DMS79 treated with DMSO at 0.1 percent for 48 hours (cell line): ENCODE results near the gene BAZ1A.

Experiments used
- DNase-seq: peaks from one replicate; lab custom pipeline; 2025; lab: John Stamatoyannopoulos, UW

Gene BAZ1A

DNA sequence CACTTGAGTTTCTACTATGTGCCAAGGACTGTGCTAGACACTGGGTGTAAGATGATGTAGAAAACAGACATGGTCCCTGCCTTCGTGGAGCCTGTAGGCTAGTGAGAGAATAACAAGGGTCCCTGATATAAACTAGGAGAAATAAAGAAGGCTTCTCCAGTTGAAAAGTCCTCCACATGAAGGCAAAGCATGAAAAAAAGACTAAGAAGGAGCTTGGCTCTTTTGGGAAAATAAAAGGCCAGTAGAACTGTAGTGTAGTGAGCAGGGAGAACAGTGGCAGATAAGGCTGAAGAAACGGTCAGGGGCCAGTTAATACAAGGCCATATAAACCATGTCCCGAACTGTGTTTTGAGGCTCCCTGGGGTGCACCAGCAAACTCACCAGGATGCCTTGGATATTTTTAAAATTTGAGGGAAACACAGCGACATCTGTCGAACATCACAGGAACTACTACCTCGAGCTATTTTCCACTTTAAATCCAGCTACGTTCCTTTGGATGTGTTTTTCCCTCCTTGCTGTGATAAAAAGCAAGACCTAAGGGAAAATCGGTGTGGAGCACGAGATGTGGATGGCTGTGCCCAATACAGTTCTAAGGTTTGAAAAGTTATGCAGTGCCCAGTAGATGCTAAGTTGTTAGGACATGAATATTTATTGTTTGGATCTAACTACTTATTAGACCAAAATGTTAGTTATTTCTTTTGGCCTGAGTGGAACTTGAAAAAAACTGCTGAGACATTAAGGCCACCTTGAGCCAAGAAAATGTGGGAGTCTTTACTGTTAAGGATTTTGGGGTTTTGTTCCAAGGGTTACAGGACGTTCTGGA is 152.2 kb downstream of the BAZ1A start:
- peak; percentile 89 for DNase-seq

DNA sequence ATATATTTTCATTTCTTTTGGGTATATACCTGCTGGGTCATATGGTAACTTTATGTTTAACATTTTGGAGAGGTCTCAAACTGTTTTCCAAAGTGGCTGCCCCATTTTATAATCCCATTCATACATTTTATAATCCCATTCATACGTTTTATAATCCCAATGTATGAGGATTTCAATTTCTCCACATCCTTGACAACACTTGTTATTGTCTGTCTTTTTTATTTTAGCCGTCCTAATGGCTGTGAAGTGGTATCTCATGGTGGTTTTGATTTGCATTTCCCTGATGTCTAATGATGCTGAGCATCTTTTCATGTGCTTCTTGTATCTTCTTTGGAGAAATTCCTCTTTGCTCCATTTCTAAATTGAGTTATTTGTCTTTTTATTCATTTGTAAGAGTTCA is 154.0 kb downstream of the BAZ1A start:
- no peak for DNase-seq

DNA sequence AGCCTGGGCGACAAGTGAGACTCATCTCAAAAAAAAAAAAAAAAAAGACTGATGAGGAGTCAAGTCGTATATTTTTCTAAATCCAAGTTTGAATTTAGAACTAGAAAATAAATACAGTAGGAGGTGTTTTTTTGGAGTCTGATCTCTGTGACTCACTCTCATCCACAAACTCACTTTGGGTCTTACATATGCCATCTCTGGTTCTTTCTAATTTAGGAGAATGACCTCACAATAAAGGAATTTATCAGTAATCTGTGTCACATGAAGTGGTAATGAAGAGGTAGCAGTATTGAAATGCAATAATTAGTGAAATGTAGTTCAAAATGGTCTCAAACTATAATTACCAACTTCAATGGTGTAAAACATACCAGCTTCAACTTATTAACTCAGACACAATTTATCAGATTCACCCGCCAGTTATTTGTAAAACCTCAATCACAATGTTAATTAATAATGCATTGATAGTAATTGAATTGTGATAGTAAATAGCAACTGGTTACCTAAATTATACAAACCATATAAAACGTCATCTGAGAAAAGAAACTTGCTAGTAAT is 156.3 kb downstream of the BAZ1A start:
- no peak for DNase-seq

DNA sequence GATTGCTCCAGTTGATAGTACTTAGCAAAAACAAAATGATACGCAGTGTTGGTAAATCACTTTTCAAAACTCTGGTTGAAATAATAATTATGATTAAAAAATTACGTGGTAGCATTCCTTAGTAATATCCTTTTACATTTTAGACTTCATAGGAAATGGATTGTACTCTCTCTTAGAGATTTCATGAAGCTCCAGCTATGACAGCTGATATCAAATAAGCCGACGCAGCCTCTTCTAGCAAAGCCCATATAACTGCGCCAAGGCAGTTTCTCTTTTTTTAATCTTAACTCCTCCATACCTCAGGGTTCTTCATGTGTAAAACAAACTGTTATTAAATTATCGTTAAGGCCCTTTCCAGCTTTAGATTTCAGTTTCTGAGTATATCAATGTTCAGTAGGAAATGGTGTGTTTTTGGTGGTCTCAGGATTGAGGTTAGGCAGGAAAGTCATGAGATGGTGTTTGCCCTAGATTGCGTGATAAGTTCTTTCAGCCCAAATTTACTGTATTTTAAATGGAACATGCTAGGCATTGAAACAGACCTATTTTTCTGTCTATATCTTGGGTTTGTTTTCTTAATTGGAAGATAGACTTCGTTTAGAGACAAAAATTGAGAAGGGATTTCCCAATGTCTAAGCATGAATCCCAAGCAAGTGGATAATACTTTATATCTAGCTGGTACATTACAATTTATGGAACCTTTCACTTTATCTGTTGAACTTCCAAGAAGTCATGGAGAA is 159.9 kb downstream of the BAZ1A start:
- DNase-seq: peak; percentile 80

DNA sequence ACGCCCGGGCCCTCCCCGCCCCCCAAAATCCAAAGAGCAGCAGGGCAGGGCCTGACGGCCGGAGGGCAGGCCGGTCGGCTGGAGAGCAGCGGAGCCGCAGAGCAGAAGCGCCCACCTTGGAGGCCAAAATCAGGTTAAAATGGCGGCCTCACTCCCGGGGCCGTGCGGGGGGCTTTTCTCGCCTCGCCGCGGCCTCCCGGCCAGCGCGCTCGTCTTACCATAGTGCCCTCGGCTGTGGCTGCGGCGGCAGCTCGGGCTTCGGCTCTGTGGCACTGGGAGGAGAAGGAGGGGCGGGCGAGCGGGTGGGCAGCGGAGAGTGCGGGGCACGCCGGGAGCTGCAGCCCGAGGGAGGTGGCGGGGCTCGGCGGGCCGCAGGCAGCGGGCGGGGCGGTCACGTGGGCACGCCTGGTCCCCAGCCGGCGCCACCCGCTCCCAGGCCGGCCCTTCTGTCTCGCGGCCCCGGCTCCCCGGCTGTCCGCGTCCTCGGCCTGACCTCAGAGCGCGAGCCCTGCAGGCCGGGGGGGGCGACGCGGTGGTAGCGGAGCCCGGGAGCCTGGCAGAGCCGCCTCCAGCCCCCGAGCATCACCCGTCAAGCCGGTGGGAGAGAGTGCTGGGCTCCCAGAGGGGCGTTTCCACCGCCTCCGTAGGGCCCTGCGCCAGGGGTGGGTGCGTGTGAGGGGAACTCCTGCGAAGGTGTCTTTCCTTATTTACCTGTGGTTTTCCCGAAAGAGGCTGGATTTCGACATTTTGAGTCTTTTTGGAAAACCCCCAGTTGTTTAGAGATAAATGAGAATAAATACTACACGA is 160.6 kb downstream of the BAZ1A start, which contains the start of gene CFL2:
CFL2 (minus strand) TSS at position 274 of the 807 bp plus-strand sequence; CDS start at position 221, 53 bp downstream.
- DNase-seq: peak; percentile 93

DNA sequence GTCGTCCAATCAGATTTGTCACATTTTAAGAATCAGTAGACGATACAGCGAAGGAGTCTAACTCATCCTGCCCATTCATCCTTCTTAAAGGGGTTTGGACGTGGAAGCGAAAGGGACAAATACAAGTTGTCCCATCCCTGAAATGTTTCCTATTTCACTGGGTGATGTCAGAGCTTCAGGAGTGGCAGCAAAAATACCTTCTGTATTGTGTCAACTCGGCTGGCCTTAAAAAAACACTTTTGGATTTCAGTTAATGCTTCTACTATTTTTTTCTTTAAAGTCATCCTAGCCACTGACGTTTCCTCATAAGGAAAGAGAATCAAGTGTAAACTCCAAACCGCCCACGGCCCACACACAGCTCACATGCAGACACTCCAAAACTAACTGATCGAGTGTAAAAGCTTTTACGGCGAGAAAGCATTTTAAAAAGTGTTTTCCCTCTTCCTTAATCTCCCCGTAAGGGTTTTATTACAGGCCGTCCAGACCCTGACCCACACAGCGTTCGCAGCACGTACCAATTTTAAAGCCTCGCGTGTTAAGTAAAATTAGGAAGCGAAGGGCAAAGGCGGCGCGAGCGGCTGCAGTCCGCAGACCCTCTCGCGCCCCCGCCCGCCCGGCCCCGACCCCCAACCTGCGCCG is 161.4 kb downstream of the BAZ1A start:
- peak; percentile 90 for DNase-seq

DNA sequence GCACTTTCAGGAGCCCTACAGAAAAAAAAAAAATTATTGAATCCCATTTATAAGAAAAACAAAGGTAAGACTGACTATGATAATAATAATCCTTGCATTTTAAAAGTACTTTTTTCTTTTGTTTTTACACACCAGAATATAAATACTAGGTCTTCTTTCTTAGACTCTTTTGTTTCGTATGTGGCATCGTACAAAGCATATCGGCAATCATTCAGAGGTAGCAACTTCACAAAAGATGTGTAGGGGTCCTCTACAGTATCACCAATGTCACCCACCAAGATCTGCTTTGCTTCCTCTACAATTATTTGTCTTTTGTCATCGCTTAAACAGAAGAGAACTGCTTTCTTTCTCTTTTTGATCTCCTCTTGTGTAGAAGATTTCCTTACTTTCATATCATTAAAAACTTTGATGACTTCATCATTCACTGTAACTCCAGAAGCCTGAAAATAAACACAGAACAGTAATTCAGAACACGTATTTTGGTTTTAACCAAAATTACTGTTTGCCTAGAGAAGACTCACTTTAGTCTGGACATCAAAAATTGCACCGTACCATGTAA is 162.0 kb downstream of the BAZ1A start:
- no peak for DNase-seq

DNA sequence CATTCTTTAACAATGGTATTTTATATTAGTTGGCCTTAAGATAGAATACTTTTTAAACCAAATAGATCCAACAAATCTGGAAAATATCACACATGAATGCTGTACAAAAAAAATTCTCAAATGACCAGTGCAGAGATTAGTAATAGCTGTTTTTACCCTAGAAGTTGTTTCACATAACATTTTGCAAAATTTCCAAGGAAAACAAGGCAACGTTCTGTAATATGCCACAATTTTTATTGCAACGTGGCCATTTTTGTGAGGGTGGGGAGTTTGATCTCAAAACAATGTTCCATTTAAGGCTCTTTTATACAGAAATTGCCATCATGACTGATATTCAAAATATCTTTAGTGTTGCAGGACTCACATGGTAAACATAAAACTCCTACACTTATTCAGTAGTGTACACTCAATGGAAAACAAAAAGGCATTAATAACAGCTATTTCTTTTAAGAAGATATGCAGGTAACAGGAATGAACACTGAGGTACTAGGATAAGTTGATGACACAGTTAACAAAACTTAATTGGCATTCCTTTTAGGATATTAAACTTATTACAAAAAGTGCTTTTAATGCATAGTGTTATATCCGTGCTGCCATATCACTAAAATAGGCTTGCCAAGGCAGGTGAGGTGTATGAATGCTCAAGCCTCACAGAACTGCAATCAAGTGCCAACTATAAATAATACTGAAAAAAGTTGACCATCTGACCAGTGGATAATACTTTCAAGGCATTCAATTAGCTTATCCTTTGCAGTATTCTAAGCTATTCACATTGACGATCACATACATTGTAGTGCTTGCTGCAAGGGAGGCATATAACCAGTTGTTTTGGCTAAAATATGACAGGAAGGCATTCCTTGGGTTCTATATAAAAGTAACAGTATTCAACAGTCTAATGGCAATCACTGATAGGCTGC is 163.1 kb downstream of the BAZ1A start:
- DNase-seq: no peak

DNA sequence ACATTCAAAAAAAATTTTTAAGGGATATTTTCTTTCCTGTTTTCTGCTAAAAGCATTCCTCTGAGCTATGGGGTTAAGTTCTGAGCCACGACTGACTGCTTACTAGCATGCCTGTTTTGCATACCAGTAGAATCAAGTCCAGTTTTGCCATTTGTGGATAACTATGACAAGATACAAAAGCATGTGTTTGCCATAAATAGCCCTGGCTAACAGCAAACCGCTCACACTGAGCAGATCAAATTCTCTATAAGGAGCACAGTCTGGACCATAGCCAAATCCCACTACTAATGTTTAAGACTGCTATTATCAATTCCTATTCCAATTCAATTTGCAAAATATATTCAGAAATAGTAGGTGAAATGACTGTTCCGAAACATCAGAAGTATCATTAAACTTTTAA is 164.0 kb downstream of the BAZ1A start:
- DNase-seq: no peak

DNA sequence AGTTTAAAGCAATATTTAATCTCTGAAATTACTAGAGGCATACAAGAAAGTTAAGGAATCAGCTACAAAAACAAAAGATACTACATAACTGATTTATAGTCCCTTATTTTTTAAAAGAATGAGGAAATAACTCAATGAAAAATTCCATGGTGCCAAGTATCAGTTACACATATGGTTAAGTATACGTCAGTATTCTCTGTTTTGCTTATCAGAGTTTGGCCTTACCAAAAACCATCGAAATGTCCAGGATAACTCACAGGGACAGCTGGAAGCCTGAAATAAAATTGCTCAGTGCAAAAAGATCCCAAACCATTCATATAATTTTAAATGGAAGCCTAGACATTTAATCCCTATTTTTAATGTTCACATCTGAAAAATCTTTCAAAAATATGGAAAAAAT is 164.4 kb downstream of the BAZ1A start:
- DNase-seq: no peak

DNA sequence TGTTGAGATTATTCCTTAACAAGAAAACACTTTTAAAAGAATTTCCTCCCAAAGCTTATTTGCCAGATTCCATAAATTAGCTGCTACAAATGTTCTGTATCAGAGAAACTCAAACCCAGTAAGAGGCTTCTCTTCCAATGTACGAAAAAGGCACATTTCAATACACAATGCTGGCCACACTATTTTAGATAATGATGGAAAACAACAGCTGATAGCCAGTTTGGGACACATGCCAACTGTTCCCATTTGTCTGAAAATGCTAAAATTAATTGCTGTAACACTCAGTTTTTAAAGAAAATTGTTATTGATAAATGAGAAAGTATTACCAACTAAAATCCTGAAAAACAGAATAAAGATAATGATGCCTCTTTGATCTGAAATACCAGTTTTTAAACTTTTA is 165.2 kb downstream of the BAZ1A start:
- DNase-seq: no peak

DNA sequence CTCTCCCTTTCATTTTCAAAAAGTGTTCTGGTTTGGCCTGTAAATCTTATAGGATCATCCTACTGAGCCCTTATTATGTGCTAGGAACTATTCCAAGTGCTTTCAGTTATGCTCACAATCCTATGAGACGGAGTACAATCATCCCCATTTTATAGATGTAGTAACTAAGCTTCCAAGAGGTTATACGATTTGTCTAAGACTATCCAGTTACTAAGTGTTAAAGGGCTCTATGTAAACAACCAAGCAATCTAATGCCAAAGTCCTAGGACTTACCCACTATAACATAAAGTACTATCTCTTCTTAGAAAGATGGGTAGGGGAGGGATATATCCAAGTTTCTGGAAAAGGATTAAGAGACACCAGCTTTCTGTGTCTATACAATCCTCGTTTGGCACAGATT is 167.4 kb downstream of the BAZ1A start:
- no peak for DNase-seq
